ENCODE data around the gene EPHA6.

- TF ChIP-seq POLR2A (IDR thresholded peaks at IDR 0.05), result no peak
- TF ChIP-seq CTCF (IDR thresholded peaks at IDR 0.05), result no peak
- no peak for TF ChIP-seq EP300 (IDR thresholded peaks at IDR 0.05)
- TF ChIP-seq POLR2AphosphoS5 (IDR thresholded peaks at IDR 0.05), result no peak
Measured at GRCh38 chr3:97721446-97721845, 907.1 kb downstream of the EPHA6 start.
